ENCODE measurements around the gene LGALS13.
A peak's percentile ranks its signal among the peaks of the same experiment; 100 is the strongest.

LGALS13 gene, protein sequence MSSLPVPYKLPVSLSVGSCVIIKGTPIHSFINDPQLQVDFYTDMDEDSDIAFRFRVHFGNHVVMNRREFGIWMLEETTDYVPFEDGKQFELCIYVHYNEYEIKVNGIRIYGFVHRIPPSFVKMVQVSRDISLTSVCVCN

DNA sequence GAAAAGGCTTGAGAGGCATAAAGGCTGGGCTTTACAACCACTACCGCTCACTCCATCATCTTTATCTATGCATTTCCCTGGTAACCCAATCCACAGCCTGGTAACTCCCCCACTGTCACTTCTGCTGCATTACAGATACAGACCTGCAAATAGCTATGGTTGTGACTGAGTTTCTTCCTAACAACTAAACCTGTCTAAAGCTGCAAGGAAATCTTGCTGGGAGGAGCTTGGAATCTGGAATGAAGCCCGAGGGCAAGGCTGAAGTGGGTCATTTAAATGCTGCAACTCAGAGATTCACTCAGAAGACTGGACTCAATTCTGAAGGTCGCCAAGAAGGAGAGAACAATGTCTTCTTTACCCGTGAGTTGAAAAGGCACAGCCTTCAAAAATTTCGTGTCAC is at the start of gene LGALS13:
Gene LGALS13 (plus strand): TSS at position 301 of the 400 bp plus-strand sequence. CDS start 45 bp downstream, at position 346.
- DNase-seq: no peak

DNA sequence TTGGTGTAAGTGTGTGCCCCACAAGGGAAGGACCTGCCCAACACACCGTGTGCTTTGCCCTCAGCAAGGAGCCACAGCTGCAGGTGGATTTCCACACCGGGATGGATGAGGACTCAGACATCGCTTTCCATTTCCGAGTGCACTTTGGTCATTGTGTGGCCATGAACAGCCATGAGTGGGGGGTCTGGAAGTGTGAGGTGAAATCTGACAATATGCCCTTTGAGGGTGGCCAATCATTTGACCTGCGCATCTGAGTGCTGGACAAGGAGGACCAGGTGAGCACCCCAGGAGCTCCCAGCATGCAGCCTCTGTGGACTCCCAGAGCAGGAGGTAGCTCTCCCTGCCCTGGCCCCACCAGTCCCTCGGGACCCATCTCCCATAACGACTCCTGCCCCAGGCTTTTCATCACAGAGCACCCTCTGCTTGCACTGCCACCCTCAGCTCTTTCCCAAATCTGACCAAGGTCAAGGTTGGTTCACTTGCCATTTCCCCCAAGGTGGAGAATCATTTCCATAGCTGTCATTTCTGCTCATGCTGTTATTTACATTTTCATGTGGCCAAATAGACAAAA is 49.2 kb upstream of the LGALS13 start:
- DNase-seq: no peak

DNA sequence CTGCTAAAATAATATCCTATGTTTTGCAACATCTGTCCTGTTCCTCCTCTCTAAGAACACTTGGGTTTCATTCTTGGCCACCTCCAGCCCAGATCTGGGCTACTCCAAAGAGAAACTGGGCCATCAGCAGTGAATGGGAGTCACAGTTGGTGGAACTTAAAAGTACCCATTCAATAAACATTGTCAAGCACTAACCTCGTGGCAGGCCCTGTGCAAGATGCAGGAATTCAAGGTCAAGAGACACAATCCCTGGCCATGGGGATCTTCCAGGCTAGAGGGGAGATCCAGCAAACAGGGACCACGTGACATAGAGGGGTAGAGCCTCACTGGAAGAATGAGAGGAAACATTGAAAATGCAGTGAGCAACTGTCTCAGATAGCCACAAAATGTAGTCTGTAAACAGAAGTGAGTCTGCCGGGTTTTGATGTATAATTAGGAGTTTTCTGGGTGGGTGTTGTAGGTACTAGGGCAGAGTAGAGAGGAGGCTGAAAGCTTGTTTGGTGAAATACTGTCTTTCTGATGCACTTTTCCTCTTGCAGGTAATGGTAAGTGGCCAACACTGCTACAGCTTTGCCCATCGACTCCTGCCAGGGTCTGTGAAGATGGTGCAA is 47.5 kb upstream of the LGALS13 start:
- no peak for DNase-seq

DNA sequence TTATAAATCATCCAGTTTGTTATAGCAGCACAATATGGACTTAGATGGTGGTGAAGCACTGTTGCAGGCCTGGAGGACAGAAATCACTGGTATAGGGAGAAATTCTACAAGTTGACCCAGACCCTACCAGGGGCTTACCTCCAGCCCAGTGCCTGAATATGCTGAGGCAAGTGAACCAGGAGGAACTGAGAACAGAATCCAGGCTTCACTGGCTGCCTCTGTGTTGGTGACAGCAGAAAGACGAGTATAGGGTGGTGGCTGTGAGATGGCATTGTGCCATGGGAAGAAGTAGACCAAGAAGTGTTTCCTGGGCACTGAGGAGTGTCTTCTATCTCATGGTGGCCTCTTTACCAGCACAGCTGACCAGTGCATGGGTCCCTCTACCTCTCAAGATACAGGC is 46.4 kb upstream of the LGALS13 start:
- DNase-seq: no peak

DNA sequence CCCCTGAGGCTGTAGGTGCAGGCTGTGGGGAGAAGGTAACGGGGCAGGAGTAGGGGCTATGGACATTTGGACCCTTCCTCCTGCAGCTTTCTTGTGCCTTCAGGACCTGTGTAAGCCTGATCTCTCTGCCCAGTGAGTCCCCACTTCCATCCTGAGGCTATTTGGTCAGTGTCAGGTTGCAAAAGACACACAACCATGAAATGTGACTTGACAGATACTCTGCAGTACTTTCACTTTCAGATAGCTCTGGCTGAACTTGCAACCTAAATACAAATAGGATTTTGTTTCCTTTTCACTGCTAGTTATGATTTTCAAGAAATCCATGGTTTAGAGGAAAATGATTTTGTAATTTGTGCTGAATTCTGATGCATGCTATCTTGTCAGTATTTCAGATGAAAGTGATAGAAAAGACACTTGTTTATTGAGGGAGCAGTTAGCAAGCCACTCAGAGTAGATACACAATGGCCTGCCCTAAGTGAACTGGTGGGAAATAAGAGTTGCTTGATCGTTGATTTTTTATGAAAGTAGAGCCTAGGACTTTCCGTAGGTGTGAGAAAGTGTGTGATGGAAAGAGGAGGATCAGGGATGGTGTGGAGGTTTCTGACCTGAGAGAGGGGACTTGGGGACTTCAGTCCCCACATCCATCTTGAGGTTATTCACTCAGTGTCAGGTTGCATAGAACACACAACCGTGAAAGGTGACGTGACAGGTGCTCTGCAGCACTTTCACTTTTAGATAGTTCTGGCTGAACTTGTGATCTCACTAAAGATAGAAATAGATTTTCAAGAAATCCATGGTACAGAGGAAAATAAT is 44.3 kb upstream of the LGALS13 start:
- DNase-seq: peak; percentile 34

DNA sequence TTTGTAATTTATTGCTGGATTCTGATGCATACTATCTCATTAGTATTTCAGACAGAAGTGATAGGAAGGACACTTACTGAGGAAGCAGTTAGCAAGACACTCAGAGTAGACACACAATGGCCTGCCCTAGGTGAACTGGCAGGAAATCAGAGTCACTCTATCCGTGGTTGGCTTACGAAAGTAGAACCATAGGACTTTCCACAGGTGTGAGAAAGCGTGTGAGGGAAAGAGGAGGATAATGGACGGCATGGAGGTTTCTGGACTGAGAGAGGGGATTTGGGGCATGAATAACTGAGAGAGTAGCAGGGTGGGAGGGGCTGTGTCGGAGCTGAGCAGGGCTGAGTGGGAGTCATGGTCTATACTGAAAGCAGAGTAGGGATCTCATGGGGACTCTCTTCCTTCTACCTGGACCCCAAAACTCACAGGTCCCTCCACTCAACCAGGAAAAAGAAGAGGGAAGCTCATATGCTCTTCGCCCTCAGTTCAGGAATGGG is 43.7 kb upstream of the LGALS13 start:
- no peak for DNase-seq

DNA sequence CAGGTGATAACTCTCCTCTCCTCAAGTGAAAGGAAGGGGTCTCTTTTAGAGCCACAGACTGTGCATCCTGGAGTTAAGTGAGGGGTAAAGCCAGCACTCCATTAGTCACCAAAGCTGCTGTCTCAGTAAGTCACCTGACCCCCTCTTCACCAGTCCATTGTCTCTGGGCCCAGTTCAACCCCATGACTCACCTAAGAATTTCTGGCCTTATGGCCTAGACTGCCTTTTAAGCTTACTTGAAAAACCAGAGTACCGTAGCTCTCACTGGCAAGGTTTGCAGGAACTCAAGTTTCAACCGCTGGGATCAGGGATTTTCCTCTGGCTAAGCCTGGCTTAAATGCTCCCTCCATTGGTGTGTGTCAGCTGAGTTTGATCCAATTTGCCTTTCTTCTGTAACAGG is 38.9 kb upstream of the LGALS13 start:
- no peak for DNase-seq

DNA sequence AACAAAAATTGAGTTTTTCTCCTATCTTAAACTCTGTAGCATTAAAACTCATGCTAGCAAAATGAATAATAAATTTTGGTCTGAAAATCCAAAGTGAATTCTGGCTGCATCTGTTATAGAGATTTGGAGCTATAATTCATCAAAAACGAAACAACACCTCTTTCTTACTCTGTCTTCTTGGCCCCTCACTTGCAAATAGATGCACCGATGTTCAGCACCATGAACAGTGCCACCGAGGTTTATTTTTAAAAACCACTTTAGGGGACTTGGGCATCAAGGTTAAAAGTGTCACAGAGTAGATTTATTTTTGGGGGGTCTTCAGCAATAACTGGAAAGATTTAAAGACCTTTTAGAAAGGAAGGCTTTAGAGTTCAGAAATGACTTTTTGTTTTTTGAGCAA is 36.3 kb upstream of the LGALS13 start:
- DNase-seq: no peak

DNA sequence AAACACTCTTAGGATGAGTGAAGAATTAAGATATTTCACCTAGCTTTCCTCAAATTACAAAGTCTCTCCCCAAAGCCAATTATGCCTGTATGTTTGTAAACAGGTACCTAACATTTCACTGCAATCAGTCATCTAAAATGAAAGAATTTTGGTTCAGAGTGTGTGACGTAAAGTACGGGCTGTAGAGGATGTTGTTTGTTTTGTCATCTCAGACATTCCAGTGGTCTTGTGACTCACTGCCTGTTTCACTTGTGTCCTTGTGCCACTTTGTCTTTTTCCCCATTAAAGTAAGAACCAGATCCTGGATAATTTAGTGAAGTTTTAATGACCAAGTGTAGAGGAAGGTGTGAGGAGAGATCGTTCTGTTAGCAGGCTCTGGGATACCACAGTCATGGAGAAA is 33.7 kb upstream of the LGALS13 start:
- DNase-seq: no peak

DNA sequence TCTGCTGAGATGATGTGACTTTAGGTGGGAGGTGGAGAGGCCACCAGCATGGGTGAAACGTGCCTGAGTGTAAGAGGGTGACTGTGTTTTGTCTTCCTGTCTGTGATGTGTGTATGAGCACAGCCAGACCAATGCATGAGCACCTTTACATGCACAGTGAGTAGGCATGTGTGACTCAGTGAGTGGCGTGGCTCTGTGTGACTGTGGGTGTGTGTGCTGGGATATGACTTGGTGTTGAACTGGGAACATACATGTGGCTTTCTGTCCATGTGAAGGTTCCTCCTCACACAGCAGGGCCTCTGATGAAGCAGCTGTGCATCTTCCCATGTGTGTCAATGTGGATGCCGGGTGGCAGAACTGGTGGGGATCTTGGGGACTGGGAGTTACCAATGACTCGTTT is 19.9 kb upstream of the LGALS13 start:
- no peak for DNase-seq

DNA sequence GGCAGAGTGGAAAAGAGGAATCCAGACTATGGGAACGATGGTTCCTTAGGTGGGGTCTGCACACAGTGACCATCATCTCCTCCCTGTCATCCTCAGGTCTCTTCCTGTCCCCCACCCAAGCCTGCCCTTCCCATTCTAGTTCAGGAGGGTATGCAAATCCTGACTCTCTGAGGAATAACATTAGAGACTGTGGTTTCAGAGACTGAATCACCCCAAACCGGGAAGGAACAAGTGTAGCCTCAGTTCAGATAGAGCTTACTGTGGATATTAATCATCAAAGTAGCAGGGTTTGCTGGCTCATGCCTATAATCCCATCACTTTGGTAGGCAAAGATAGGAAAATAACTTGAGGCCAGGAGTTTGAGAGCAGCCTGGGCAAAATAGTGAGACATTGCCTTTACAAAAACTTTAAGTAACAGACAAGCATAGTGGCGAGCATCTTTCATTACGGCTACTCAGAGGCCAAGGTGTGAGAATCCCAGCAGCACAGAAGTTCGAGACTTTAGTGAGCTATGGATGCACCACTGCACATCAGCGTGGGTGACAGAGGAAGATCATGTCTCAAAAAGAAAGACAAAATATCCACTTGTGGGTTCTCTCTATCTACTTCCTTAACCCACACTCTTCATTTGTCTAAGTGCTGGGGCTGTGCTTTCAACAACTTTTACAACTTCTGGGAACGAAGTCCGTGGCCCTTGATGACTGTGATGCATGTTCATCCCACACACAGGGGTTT is 19.3 kb upstream of the LGALS13 start:
- DNase-seq: no peak

DNA sequence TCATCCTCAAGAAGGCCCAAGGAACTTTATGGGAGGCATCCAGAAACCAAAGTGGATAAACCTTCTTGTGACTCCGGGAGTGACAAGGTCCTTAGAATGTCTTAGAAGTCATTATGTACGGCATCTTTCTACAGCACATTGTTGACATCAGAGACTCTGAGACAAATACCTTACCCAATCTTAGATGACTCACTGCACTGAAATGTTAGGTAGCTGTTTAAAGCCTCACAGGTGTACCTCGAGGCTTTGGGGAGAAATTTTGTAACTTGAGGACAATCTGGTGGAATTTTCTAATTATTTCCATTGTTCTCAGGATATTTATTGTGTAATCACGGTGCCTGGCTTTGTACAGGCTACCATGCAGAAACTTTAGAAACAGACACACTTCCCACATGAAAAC is 14.8 kb upstream of the LGALS13 start:
- no peak for DNase-seq

DNA sequence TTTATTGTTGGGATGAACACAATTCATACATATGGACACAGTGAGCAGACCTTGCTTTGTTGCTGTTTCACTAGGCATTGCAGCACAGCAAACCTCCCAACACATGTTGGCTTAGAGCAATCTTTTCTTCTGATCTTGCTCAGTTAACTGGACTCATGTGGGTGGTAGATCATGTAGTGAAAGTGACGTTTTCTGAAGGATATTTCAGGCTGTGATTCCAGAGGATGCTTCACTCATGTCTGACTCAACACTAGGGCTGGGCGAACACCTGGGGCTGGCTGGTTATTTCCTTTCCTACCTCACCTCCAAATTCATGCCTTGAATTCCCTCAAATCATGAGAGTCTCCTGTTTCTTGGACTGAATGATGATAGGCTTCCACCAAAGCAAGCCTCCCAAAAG is 14.3 kb upstream of the LGALS13 start:
- no peak for DNase-seq

DNA sequence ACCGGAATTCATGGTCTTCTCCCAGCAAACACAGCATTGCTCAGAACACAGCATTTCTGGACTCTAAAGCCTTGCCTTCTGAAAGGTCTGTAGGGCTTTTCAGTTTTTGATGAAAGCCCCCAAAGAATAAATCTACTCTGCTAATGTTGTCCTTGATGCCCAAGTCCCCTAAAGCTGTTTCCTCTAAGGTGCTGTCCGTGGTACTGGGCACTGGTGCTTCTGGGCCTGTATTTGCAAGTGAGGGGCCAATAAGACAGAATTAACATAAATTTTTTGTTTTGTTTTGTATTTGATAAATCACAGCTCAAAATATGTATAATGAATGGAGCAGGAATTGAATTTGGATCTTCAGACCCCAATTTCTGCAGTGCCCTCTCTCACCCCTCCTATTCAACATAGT is 12.1 kb upstream of the LGALS13 start:
- no peak for DNase-seq

DNA sequence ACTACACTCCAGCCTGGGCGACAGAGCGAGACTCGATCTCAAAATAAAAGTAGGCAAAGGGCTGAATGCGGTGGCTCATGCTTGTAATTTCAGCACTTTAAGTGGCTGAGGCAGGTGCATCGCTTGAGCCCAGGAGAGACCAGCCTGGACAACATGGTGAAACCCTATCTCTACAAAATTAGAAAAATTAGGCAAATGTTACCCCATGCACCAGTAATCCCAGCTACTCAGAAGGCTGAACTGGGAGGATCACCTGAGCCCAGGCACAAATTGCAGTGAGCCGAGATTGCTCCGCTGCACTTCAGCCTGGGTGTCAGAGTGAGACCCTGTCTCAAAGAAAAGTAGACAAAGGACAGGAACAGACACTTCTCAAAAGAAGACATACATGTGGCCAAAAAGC is 9.9 kb upstream of the LGALS13 start:
- DNase-seq: no peak

DNA sequence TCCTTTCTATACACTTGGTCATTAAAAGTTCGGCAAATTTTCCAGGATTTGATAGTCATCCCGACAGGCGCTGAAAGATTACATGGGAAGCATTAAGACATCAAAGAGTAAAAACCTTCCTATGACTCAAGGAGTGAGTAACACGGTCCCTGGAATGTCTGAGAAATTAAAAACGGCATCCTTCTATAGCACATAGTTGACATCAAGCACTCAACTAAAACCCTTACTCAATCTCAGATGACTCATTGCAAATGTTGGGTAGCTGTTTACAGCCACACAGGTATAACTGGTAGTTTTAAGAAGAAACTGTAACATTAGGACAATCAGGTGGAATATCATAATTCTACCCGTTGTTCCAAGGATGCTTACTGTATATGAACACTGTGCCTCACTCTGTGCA is 6.4 kb upstream of the LGALS13 start:
- DNase-seq: no peak

DNA sequence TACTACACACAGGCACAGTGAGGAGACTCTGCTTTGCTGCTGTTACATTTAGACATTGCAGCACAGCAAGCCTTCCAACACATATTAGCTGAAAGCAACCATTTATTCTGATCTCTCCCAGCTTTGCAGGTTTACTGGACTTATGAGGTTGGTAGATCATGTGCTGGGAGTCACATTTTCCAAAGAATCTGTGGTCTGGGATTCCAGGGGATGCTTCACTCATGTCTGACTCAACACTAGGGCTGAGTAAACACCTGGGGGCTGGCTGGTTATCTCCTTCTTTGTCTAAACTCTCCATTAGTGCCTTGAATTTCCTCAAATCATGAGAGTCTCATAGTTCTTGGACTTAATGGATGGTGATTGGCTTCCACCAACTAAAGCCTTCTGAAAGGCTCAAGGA is 5.4 kb upstream of the LGALS13 start:
- no peak for DNase-seq

DNA sequence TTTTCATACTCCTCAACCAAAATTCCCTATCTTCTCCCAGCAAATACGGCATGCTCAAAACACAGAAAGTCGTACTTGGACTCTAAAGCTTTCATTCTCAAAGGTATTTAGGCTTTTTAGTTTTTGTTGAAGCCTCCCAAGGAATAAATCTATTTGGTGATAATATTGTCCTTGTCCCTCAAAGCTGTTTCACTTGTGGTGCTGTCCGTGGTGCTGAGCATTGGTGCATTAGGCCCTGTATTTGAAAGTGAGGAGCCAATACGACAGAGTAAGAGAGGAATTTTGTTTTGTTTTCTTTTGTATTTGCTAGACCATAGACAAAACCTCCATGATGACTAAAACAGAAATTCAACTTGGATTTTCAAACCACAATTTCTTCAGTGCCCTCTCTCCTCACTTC is 3.2 kb upstream of the LGALS13 start:
- no peak for DNase-seq

DNA sequence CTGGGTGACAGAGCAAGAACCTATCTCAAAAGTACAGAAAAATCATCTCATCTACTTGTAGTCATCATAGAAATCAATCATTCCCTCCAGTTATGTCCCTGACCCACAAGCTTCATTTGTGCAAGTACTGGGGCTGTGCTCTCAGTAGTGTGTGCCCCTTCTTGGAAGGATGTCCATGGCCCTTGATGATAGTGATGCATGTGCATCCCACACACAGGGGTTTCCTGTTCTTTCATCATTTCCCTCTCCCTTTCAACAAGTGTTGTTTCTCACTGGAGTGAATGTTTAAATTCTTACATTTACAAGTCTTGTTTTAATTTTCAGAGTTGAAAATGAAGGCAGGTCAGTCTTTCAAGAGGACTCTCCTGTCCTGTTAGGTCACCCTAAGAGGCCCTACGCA is 1.5 kb downstream of the LGALS13 start:
- no peak for DNase-seq

DNA sequence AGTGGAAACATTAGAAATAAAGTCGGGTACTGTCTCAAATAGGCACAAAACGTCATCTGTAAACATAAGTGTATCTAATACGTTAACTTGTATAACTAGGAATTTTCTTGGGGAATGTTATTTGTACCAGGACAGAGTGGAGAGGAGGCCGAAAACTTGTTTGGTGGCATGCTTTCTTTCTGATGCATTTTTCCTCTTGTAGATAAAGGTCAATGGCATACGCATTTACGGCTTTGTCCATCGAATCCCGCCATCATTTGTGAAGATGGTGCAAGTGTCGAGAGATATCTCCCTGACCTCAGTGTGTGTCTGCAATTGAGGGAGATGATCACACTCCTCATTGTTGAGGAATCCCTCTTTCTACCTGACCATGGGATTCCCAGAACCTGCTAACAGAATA is 4.7 kb downstream of the LGALS13 start:
- DNase-seq: no peak

DNA sequence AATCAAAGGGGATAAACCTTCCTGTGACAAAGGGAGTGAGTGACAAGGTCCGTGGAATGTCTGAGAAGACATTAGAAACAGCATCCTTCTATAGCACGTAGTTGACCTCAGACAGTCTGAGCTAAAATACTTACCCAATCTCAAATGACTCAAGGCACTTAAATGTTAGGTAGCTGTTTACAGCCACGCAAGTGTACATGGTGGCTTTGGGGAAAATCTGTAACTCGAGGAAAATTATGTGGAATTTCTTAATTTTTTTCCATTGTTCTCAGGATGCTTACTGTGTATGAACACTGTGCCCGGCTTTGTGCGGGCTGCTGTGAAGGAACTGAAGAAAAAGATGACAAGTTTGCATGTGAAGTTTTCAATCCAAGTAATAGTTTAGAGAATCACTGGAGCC is 5.2 kb downstream of the LGALS13 start:
- DNase-seq: no peak

DNA sequence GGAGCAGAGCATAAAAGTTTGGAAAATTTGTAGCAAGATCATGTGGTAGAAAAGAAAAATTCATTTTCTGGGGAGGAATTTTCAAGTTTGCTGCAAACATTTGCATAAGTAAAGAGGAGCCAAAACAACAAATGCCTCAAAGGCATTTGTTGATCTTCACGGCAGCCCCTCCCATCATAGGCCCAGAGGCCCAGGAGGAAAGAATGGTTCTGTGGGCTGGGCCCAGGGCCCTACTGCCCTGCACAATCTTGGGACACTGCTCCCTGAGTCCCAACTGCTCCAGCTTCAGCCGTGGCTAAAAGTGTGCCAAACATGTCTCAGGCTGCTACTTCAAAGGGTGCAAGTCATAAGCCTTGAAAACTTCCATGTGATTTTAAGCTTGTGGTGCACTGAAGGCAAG is 11.3 kb downstream of the LGALS13 start:
- DNase-seq: no peak

DNA sequence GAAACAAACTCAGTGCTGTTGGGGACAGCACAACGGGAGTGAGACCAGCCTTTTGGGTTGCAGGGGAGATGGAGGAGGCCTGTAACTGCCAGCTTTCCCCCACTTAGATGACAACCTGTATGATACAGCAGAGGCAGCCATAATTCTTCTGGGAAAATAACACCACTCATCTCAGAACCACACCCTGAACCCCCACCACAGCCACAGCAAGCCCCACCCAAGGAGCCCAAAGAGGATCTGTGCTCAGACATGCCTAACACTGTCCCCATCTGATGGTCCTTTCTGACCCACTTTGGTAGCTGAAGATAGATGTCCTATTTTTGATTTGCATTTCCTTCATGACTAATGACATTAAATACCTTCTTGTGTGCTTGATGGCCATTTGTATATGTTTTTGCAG is 15.4 kb downstream of the LGALS13 start:
- no peak for DNase-seq
